Right lung (tissue), 5 donors: ENCODE data around the gene FAM20A. TPM values are rescaled to one million over a fixed set of nuclear protein-coding genes. Genes with fewer than 3 reads are reported as not detected.
"Not testable (repeated sequence)": the region's sequence is repeated elsewhere in the genome, so short reads cannot be mapped to it uniquely, and the experiment has no call there.

ENCODE experiments used
- DNase-seq, 2 donors: peaks; one replicate each; pipeline ENCODE4 v3.0.0-alpha.2; 2013
- polyA plus RNA-seq, 5 donors: library from polyadenylated mRNA; unstranded; fragments of 120-200 nt; gene quantifications; one replicate each; pipeline versions ENCODE4 v1.2.1 to v1.2.3, GENCODE V29; 2013; ENCODE audit warnings: inconsistent platforms in 1 of 5, low replicate concordance in 1 of 5; ENCODE audit not compliant: insufficient read length in 5 of 5, insufficient read depth in 1 of 5

FAM20A gene
- polyA plus RNA-seq, 5 donors, result 5.1 to 6.0 (median 5.3) TPM

GRCh38 chr17:68592009-68592408 lies 9.2 kb downstream of the FAM20A start:
- DNase-seq, result no peak

GRCh38 chr17:68591583-68591982 lies 9.6 kb downstream of the FAM20A start:
- no peak for DNase-seq

GRCh38 chr17:68589086-68589485 lies 12.1 kb downstream of the FAM20A start:
- no peak for DNase-seq

- DNase-seq, result no peak
These were observed 12.8 kb downstream of the FAM20A start for GRCh38 chr17:68588362-68588761.

GRCh38 chr17:68587847-68588246 lies 13.3 kb downstream of the FAM20A start:
- DNase-seq, result no peak

GRCh38 chr17:68587026-68587425 lies 14.1 kb downstream of the FAM20A start:
- DNase-seq, result no peak

- no peak for DNase-seq
These were observed 15.5 kb downstream of the FAM20A start for GRCh38 chr17:68585643-68586042.

GRCh38 chr17:68584581-68585303 lies 16.4 kb downstream of the FAM20A start:
- no peak for DNase-seq

GRCh38 chr17:68582867-68583266 lies 18.3 kb downstream of the FAM20A start:
- DNase-seq, result not testable (repeated sequence)

- DNase-seq, result peak in 1 of 2 donors; percentile 54
These were observed 19.1 kb downstream of the FAM20A start for GRCh38 chr17:68581863-68582645.

GRCh38 chr17:68580236-68580770 lies 20.9 kb downstream of the FAM20A start:
- peak; percentile 84 to 89 for DNase-seq

GRCh38 chr17:68579194-68579927 lies 21.8 kb downstream of the FAM20A start:
- DNase-seq, result no peak

GRCh38 chr17:68578236-68578635 lies 22.9 kb downstream of the FAM20A start:
- no peak for DNase-seq

GRCh38 chr17:68577497-68577821 lies 23.7 kb downstream of the FAM20A start:
- DNase-seq, result no peak

GRCh38 chr17:68576811-68577496 lies 24.2 kb downstream of the FAM20A start:
- DNase-seq, result peak; percentile 72 to 77

GRCh38 chr17:68576137-68576536 lies 25.0 kb downstream of the FAM20A start:
- no peak for DNase-seq

- DNase-seq, result no peak
These were observed 27.8 kb downstream of the FAM20A start for GRCh38 chr17:68573338-68573737.

GRCh38 chr17:68572138-68572842 lies 28.9 kb downstream of the FAM20A start:
- DNase-seq, result no peak

- no peak for DNase-seq
These were observed 30.6 kb downstream of the FAM20A start for GRCh38 chr17:68570526-68570925.

GRCh38 chr17:68569346-68569745 lies 31.8 kb downstream of the FAM20A start:
- DNase-seq, result no peak

GRCh38 chr17:68568581-68568980 lies 32.6 kb downstream of the FAM20A start:
- no peak for DNase-seq
